Mucosa of descending colon (tissue), 3 donors: ENCODE data around the gene LRRC73. TPM values are rescaled to one million over a fixed set of nuclear protein-coding genes. Genes with fewer than 3 reads are reported as not detected.

ENCODE experiments used
- ATAC-seq: fragments of 200-7000 bp; cut with Tn5 transposase; one replicate; pipeline ENCODE4 v1.9.1; 2020; ENCODE audit warnings: mild to moderate bottlenecking, moderate library complexity
- DNase-seq, 3 donors: peaks; one replicate each; pipeline ENCODE4 v3.0.0-alpha.2; 2020
- H3K36me3 ChIP-seq: fragments of 200-600 bp; one replicate; pipeline ENCODE4 v1.8.0; 2021; ENCODE audit warnings: low read depth, mild to moderate bottlenecking
- H3K4me1 ChIP-seq: fragments of 200-600 bp; one replicate; pipeline ENCODE4 v1.8.0; 2021; ENCODE audit warnings: low read depth, mild to moderate bottlenecking
- H3K4me3 ChIP-seq: fragments of 200-600 bp; one replicate; pipeline ENCODE4 v1.8.0; 2021; ENCODE audit warnings: mild to moderate bottlenecking
- H3K9me3 ChIP-seq: fragments of 200-600 bp; one replicate; pipeline ENCODE4 v1.8.0; 2021; ENCODE audit warnings: mild to moderate bottlenecking
- CTCF ChIP-seq: fragments of 200-600 bp; IDR thresholded peaks from one replicate; pipeline ENCODE4 v1.8.0; 2022; ENCODE audit warnings: antibody characterized with exemption, mild to moderate bottlenecking
- intact Hi-C, 2 donors: fragments of 100-400 bp; cut with DNase I in 1 of 2; cut with micrococcal nuclease in 1 of 2; formaldehyde crosslinking; loops; one replicate each; pipeline versions ENCODE4 v1.11.0 to v1.11.1; 2022; cut with DNase I, micrococcal nuclease
- total RNA-seq, 3 donors: library from RNA; stranded (reverse); fragmentation: NEBNext Ultra II Directional in 2 of 3; extraction: Animal tissue kit (Norgen Biotek cat#: 25700) in 2 of 3; gene quantifications; one replicate each; pipeline versions ENCODE4 v1.2.1 to v1.2.4, GENCODE V29; 2021 to 2023
- donor health status: DM: no; HTN: no; CAD: no; lungs with moderate emphysema.
- donor health status: DM: no; HTN: no; CAD: no.
- donor health status: DM: no; HTN: yes; CAD: no.

Gene LRRC73
- total RNA-seq, 3 donors from 2014 or later: 0.23 to 1.2 (median 0.46) TPM

- intact Hi-C loops: no loop called here
- Histone ChIP-seq H3K36me3 (no peaks in the 10 kb centered on the region), H3K4me1 (peaks cover 7% of the 10 kb centered on the region), H3K9me3 (no peaks in the 10 kb centered on the region), H3K4me3 (no peak overlapping the region)
- no peak for DNase-seq
- no peak for TF ChIP-seq CTCF
- no peak for ATAC-seq
Measured at GRCh38 chr6:43490523-43490939, 19.6 kb downstream of the LRRC73 start.

- ATAC-seq: no peak
- no peak for DNase-seq
- TF ChIP-seq CTCF: no peak
- no peaks in the 10 kb centered on the region for H3K9me3 ChIP-seq
- no peaks in the 10 kb centered on the region for H3K36me3 ChIP-seq
- peaks cover 7% of the 10 kb centered on the region for H3K4me1 ChIP-seq
- no peak overlapping the region for H3K4me3 ChIP-seq
- intact Hi-C loops: no loop called here
Measured at GRCh38 chr6:43489277-43490072, 20.7 kb downstream of the LRRC73 start.

- no peak for TF ChIP-seq CTCF
- H3K4me1 ChIP-seq: peaks cover 7% of the 10 kb centered on the region
- H3K36me3 ChIP-seq: no peaks in the 10 kb centered on the region
- no peak overlapping the region for H3K4me3 ChIP-seq
- intact Hi-C loops: no loop called here
- DNase-seq (no peak), ATAC-seq (no peak)
- H3K9me3 ChIP-seq: no peaks in the 10 kb centered on the region
Measured at GRCh38 chr6:43488667-43489276, 21.4 kb downstream of the LRRC73 start.

GRCh38 chr6:43481591-43482236, 28.4 kb downstream of the LRRC73 start:
- ATAC-seq (peak; percentile 34), DNase-seq (no peak)
- Histone ChIP-seq H3K36me3 (no peaks in the 10 kb centered on the region), H3K9me3 (no peaks in the 10 kb centered on the region), H3K4me1 (peaks cover 9% of the 10 kb centered on the region), H3K4me3 (no peak overlapping the region)
- intact Hi-C loops: no loop called here
- TF ChIP-seq CTCF: no peak

- H3K4me1 ChIP-seq: peaks cover 9% of the 10 kb centered on the region
- no peak for ATAC-seq
- H3K4me3 ChIP-seq: no peak overlapping the region
- intact Hi-C loops: no loop called here
- H3K9me3 ChIP-seq: no peaks in the 10 kb centered on the region
- no peak for DNase-seq
- TF ChIP-seq CTCF: no peak
- H3K36me3 ChIP-seq: no peaks in the 10 kb centered on the region
Measured at GRCh38 chr6:43481075-43481474, 29.1 kb downstream of the LRRC73 start.
